CD14-positive monocyte (primary cell): ENCODE data around the gene DIABLO. TPM values are rescaled to one million over a fixed set of nuclear protein-coding genes. Genes with fewer than 3 reads are reported as not detected.

ENCODE experiments used
- DNase-seq, 3 donors: peaks; one replicate each; pipeline ENCODE4 v3.0.0-alpha.2; 2011 to 2022
- H2AFZ ChIP-seq: 2 replicates; pipeline ENCODE4 v1.6.0; 2012; ENCODE audit warnings: mild to moderate bottlenecking, low read depth, low read length, inconsistent platforms; ENCODE audit not compliant: insufficient read depth, poor library complexity, severe bottlenecking
- H3K27ac ChIP-seq, 2 donors: 1 replicate in 1 of 2; 2 replicates in 1 of 2; pipeline ENCODE4 v1.5.1; 2012 to 2013; ENCODE audit warnings: low read length in 2 of 2, control low read depth in 1 of 2, inconsistent platforms in 1 of 2, low read depth in 1 of 2, mild to moderate bottlenecking in 1 of 2
- H3K27me3 ChIP-seq, 2 donors: one replicate each; pipeline versions ENCODE4 v1.6.0 to v1.6.1; 2011 to 2013; ENCODE audit warnings: low read length in 2 of 2; ENCODE audit not compliant: control insufficient read depth in 2 of 2, insufficient read depth in 2 of 2
- H3K36me3 ChIP-seq, 2 donors: replicated peaks in 1 of 2; 1 replicate in 1 of 2; 2 replicates in 1 of 2; pipeline versions ENCODE4 v1.5.1 to v1.6.1; 2012 to 2013; ENCODE audit warnings: low read length in 2 of 2, control low read depth in 1 of 2, inconsistent platforms in 1 of 2, mild to moderate bottlenecking in 1 of 2; ENCODE audit not compliant: insufficient read depth in 2 of 2, control insufficient read depth in 1 of 2
- H3K4me1 ChIP-seq, 2 donors: 1 replicate in 1 of 2; 2 replicates in 1 of 2; pipeline versions ENCODE4 v1.5.1 to v1.6.1; 2012 to 2013; ENCODE audit warnings: low read length in 2 of 2, control low read depth in 1 of 2, inconsistent platforms in 1 of 2, mild to moderate bottlenecking in 1 of 2, moderate library complexity in 1 of 2; ENCODE audit not compliant: insufficient read depth in 2 of 2, control insufficient read depth in 1 of 2
- H3K4me2 ChIP-seq: replicated peaks from 2 replicates; pipeline ENCODE3; 2012; ENCODE audit warnings: low read length, moderate library complexity, mild to moderate bottlenecking; ENCODE audit not compliant: poor library complexity, severe bottlenecking; ENCODE audit errors: extremely low read depth
- H3K4me3 ChIP-seq, 3 experiments: fragments of 200-600 bp in 1 of 3; sonication (generic) in 1 of 3; replicated peaks in 1 of 3; 1 replicate in 2 of 3; 2 replicates in 1 of 3; pipeline ENCODE4 v1.5.1; 2011 to 2013; ENCODE audit warnings: low read length in 3 of 3, mild to moderate bottlenecking in 3 of 3, control low read depth in 2 of 3, low read depth in 2 of 3, inconsistent platforms in 1 of 3, moderate library complexity in 1 of 3
- H3K79me2 ChIP-seq: 2 replicates; pipeline ENCODE4 v1.6.0; 2012; ENCODE audit warnings: mild to moderate bottlenecking, control low read depth, inconsistent platforms, low read length, moderate library complexity; ENCODE audit not compliant: insufficient read depth
- H3K9ac ChIP-seq: 2 replicates; pipeline ENCODE4 v1.6.0; 2017; ENCODE audit warnings: low read length, mild to moderate bottlenecking; ENCODE audit not compliant: insufficient read depth, poor library complexity, severe bottlenecking
- H3K9me3 ChIP-seq, 2 donors: replicated peaks in 1 of 2; 1 replicate in 1 of 2; 2 replicates in 1 of 2; pipeline versions ENCODE4 v1.5.1 to v1.6.1; 2012 to 2013; ENCODE audit warnings: low read length in 2 of 2, control low read depth in 1 of 2; ENCODE audit not compliant: control insufficient read depth in 1 of 2, insufficient read depth in 1 of 2
- H4K20me1 ChIP-seq: 2 replicates; pipeline ENCODE4 v1.6.0; 2012; ENCODE audit warnings: mild to moderate bottlenecking, low read length, control low read depth, moderate library complexity; ENCODE audit not compliant: insufficient read depth
- H3K27ac Mint-ChIP-seq, 7 donors: one replicate each; pipeline ENCODE4 v1.8.0; 2020; ENCODE audit warnings: mild to moderate bottlenecking in 7 of 7, mixed read lengths in 7 of 7, moderate library complexity in 6 of 7, inconsistent platforms in 2 of 7
- H3K27me3 Mint-ChIP-seq, 3 donors: one replicate each; pipeline ENCODE4 v1.8.0; 2021 to 2022; ENCODE audit warnings: low read depth in 3 of 3, mild to moderate bottlenecking in 3 of 3, mixed read lengths in 3 of 3, moderate library complexity in 3 of 3, inconsistent platforms in 1 of 3
- H3K36me3 Mint-ChIP-seq, 2 donors: one replicate each; pipeline ENCODE4 v1.8.0; 2020; ENCODE audit warnings: mixed read lengths in 2 of 2, inconsistent platforms in 1 of 2, mild to moderate bottlenecking in 1 of 2
- H3K4me1 Mint-ChIP-seq: one replicate; pipeline ENCODE4 v1.8.0; 2020; ENCODE audit warnings: mild to moderate bottlenecking, mixed read lengths
- H3K4me3 Mint-ChIP-seq, 2 donors: one replicate each; pipeline ENCODE4 v1.8.0; 2020; ENCODE audit warnings: mild to moderate bottlenecking in 2 of 2, mixed read lengths in 2 of 2, moderate library complexity in 1 of 2
- H3K9me3 Mint-ChIP-seq, 7 donors: one replicate each; pipeline ENCODE4 v1.8.0; 2020 to 2022; ENCODE audit warnings: mixed read lengths in 7 of 7, mild to moderate bottlenecking in 6 of 7, moderate library complexity in 6 of 7, inconsistent platforms in 2 of 7
- WGBS: methylation state at CpG from one replicate; pipeline ENCODE4 v1.1.5; 2013; ENCODE audit warnings: missing lambda C conversion rate; ENCODE audit not compliant: insufficient coverage; 5-methylcytosine and 5-hydroxymethylcytosine counted together
- intact Hi-C, 2 donors: fragments of 100-400 bp; cut with micrococcal nuclease; formaldehyde crosslinking; loops; one replicate each; pipeline versions ENCODE4 v1.15.0 to v1.15.1; 2023
- polyA plus RNA-seq, 3 donors: library from polyadenylated mRNA; depleted of rRNA in 1 of 3; unstranded in 2 of 3; stranded (reverse) in 1 of 3; fragments of 300-500 nt in 2 of 3; fragments of >200 nt in 1 of 3; fragmentation: Illumina TruSeq in 2 of 3; gene quantifications; 1 replicate in 2 of 3; 2 replicates in 1 of 3; pipeline ENCODE4 v1.2.3, GENCODE V29; 2012 to 2021
- TF ChIP-seq, protein P1 (sequence below): fragments of 200-600 bp; IDR thresholded peaks from one replicate; pipeline ENCODE4 v1.8.0; 2022; ENCODE audit warnings: antibody characterized with exemption, mild to moderate bottlenecking

DIABLO gene
- polyA plus RNA-seq, 3 donors, result 33.5 to 55.9 (median 51.3) TPM

DNA sequence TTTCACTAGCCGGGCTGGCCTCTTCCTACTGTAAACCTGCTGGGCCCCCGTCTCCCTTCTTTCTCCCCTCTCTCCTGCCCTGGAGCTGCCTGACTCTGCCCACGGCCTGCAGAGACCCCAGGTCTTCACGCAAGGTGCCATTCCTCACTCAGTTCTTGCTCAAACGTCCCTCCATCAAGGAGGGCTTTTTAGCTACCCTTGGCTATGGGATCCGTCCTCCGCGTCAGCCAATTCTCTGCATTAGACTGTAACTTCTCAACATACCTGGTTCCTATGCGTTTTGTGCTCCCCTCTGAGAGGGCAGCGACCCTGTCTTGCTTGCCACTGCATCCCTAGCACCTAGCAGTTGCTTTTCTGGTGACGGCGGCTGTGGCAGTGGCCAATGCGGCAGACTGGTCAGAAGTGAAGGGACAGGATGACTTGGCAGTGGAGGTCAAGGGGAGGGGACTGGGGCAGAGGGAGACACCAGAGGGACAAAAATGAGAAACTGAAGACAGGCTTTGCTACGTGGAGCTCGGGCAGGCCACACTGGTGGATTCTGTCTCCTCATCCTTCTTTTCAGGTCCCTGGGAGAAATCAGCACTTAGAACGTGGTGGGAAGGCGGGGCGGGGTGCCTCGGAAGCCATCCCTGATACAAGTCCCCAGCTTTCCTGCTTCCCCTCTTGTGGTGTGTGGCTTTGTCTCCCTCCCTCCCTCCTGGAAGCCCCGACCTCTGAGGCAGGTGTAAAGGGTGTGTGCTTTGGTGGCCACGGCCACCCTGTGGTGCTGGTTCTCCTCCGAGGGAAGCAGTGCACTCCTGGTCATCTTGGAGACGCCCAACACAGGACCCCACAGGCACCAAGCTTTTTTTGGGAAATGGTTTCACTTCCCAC lies 20.6 kb downstream of the DIABLO start:
- TF ChIP-seq, protein P1, sequence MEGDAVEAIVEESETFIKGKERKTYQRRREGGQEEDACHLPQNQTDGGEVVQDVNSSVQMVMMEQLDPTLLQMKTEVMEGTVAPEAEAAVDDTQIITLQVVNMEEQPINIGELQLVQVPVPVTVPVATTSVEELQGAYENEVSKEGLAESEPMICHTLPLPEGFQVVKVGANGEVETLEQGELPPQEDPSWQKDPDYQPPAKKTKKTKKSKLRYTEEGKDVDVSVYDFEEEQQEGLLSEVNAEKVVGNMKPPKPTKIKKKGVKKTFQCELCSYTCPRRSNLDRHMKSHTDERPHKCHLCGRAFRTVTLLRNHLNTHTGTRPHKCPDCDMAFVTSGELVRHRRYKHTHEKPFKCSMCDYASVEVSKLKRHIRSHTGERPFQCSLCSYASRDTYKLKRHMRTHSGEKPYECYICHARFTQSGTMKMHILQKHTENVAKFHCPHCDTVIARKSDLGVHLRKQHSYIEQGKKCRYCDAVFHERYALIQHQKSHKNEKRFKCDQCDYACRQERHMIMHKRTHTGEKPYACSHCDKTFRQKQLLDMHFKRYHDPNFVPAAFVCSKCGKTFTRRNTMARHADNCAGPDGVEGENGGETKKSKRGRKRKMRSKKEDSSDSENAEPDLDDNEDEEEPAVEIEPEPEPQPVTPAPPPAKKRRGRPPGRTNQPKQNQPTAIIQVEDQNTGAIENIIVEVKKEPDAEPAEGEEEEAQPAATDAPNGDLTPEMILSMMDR, result no peak
- Histone ChIP-seq H4K20me1 (peaks cover 12% of the 10 kb centered on the region), H2AFZ (no peak overlapping the region), H3K9me3 (peaks cover 0 to 19% of the 10 kb centered on the region in 2 donors), H3K27me3 (peaks cover 23 to 48% of the 10 kb centered on the region in 2 donors), H3K4me2 (no peak overlapping the region), H3K36me3 (peaks cover 29 to 36% of the 10 kb centered on the region in 2 donors), H3K27ac (no peak overlapping the region), H3K4me1 (peaks cover 12 to 26% of the 10 kb centered on the region in 2 donors), H3K79me2 (no peaks in the 10 kb centered on the region), H3K4me3 (no peak overlapping the region), H3K9ac (no peak overlapping the region)
- peaks cover 0 to 18% (median 8%) of the 10 kb centered on the region in 7 donors for H3K9me3 Mint-ChIP-seq
- H3K27me3 Mint-ChIP-seq, result peaks cover 37 to 56% (median 48%) of the 10 kb centered on the region in 3 donors
- intact Hi-C loops, result no loop called here
- WGBS, result 56% methylated on average over 21 of the region's 23 CpGs
- peaks cover 18% of the 10 kb centered on the region for H3K4me1 Mint-ChIP-seq
- H3K4me3 Mint-ChIP-seq, result peak overlapping the region; percentile 43 to 83
- DNase-seq, result no peak
- H3K27ac Mint-ChIP-seq, result peak overlapping the region in 2 of 7 donors; percentile 8 to 15
- peaks cover 31 to 38% of the 10 kb centered on the region in 2 donors for H3K36me3 Mint-ChIP-seq

DNA sequence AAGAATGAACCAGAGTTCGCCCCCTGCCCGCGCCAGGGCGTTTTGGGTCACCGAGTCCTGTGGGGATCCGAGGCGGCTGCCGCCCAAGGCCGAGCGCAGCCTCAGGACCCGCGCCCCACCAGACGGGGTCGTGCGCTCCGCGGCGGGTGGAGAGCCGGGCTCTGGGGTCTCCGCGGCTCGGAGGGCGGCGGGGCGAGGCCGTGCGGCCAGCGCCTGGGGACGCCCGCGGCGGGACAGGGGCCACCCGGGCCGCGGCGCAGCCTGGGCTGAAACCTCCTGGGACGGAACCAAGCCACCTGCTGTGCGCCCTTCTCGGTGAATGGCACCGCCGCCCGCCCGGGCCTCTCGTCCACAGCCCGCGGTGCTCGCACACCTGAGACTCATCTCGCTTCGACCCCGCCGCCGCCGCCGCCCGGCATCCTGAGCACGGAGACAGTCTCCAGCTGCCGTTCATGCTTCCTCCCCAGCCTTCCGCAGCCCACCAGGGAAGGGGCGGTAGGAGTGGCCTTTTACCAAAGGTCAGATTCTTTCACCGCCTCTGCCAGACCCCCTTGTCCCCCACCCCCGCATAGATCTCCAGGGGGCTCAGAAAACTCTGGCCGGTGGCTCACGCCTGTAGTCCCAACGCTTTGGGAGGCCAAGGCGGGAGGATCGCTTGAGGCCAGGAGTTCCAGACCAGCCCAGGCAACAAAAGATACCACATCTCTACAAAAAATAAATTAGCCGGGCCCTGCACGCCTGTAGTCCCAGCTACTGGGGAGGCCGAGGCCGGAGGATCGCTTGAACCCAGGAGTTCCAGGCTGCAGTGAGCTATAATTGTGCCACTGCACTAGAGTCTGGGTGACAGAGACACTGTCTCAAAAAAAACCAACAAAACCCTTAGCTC lies 21.4 kb downstream of the DIABLO start:
- Histone ChIP-seq H3K9ac (peak overlapping the region; percentile 36), H3K4me1 (peaks cover 12 to 26% of the 10 kb centered on the region in 2 donors), H3K79me2 (no peaks in the 10 kb centered on the region), H3K36me3 (peaks cover 21 to 27% of the 10 kb centered on the region in 2 donors), H4K20me1 (peaks cover 12% of the 10 kb centered on the region), H3K4me3 (peak overlapping the region in 1 of 3 experiments; percentile 71), H2AFZ (peak overlapping the region; percentile 70), H3K27ac (no peak overlapping the region), H3K27me3 (peaks cover 23 to 48% of the 10 kb centered on the region in 2 donors), H3K9me3 (peaks cover 0 to 19% of the 10 kb centered on the region in 2 donors), H3K4me2 (peak overlapping the region; percentile 80)
- Mint-ChIP-seq H3K4me3 (peak overlapping the region; percentile 56 to 83), H3K27ac (no peak overlapping the region), H3K9me3 (peaks cover 0 to 18% (median 8%) of the 10 kb centered on the region in 7 donors), H3K27me3 (peaks cover 46 to 61% (median 50%) of the 10 kb centered on the region in 3 donors), H3K4me1 (peaks cover 18% of the 10 kb centered on the region), H3K36me3 (peaks cover 23 to 30% of the 10 kb centered on the region in 2 donors)
- no peak for DNase-seq
- TF ChIP-seq, protein P1, result no peak
- WGBS, result 9% methylated on average over 70 of the region's 71 CpGs
- intact Hi-C loops, result no loop called here
